GM03348 (cell line): Measurements from ENCODE around the gene IZUMO2.
"Not testable (repeated sequence)": the region's sequence is repeated elsewhere in the genome, so short reads cannot be mapped to it uniquely, and the experiment has no call there.

Experiments
- DNase-seq: peaks from one replicate; pipeline ENCODE4 v3.0.0; 2012; ENCODE audit warnings: low spot score

Gene IZUMO2

DNA sequence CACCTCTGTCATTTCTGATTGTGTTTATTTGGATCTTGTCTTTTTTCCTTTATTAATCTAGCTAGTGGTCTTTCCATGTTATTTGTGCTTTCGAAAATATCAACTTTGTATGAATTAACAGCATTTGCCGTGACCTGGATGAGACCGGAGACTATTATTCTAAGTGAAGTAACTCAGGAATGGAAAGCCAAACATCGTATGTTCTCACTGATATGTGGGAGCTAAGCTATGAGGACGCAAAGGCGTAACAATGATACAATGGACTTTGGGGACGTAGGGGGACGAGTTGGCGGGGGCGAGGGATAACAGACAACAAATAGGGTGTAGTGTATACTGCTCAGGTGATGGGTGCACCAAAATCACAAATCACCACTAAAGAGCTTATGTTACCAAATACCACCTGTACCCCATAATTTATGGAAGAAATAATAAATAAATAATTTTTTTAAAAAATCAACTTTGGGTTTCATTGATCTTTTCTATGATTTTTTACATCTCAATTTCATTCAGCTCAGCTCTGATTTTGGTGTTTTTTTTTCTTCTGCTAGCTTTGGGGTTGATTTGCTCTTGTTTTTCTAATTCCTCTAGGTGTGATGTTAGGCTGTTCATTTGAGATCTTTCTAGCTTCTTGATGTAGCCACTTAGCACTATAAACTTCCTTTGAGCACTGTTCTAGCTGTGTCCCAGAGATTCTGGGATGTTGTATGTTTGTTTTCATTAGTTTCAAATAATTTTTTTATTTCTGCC, 27.1 kb downstream of the IZUMO2 start:
- not testable (repeated sequence) for DNase-seq

DNA sequence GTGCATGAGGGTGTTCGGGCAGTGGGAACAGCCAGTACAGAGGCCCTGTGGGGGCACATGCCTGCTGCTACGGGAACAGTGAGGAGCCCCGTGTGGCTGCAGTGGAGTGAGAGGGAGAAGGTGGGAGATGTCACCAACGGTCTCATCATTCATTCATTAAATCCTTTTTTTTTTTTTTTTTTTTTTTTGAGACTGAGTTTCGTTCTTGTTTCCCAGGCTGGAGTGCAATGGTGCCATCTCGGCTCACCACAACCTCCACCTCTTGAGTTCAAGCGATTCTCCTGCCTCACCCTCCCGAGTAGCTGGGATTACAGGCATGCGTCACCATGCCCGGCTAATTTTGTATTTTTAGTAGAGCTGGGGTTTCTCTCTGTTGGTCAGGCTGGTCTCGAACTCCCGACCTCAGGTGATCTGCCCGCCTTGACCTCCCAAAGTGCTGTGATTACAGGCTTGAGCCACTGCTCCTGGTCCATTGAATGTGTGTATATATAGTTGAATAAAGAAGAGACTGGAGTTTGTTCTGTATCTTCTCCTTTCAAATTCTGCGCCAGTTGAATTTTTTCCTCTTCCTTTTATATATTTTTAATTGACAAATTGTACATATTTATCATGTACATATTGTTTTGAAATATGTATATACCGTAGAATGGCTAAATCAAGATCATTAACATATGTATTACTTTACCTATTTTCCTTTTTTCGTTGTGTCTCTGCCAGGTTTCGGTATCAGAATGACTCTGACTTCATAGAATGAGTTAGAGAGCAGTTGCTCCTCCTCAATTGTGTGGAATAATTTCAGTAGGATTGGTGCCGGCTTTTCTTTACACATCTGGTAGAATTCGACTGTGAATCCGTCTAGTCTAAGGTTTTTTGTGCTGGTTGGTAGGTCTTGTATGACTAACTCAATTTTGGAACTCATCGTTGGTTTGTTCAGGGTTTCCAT, 28.0 kb downstream of the IZUMO2 start:
- not testable (repeated sequence) for DNase-seq

DNA sequence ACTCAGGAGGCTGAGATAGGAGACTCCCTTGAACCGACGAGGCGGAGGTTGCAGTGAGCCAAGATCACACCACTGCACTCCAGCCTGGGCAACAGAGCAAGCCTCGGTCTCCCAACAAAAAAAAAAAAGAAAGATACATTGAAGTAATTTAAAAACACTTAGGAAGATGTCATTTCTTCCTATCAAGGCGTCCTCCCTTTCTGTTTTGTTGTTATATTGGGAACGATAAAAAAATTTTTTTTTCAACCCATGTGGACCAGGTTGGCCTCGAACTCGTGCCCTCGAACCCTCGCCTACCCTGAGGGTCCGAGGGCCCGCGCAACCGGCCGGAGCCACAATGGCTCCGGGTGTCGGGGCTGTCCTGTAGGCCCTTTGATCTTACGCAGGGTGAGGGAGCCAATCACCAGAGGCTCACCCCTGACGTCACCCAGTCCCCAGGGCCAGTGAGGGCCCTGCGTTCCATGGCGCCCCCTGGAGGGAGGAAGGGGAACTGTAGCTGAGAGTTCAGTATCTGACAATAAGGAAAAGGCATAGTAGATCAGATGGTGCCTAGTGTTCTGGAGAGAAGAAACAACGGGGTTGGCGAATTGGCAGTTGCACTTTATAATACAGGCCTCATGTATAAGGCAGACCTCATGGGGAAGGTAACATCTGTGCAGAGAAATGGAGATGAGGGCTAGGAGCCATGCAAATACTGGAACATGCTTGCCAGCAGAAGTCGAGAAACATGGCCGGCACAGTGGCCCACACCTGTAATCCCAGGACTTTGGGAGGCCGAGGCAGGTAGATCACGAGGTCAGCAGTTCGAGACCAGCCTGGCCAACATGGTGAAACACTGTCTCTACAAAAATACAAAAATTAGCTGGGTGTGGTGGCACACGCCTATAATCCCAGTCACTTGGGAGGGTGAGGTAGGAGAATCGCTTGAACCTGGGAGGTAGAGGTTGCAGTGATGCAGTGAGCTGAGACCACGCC, 29.3 kb downstream of the IZUMO2 start:
- not testable (repeated sequence) for DNase-seq

DNA sequence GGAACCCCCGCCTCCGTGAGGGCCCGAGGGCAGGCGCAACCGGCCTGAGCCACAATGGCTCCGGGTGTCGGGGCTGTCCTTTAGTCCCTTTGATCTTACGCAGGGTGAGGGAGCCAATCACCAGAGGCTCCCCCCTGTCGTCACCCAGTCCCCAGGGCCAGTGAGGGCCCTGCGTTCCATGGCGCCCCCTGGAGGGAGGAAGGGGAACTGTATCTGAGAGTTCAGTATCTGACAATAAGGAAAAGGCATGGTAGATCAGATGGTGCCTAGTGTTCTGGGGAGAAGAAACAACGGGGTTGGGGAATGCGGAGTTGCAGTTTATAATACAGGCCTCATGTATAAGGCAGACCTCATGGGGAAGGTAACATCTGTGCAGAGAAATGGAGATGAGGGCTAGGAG, 59.1 kb downstream of the IZUMO2 start:
- not testable (repeated sequence) for DNase-seq

DNA sequence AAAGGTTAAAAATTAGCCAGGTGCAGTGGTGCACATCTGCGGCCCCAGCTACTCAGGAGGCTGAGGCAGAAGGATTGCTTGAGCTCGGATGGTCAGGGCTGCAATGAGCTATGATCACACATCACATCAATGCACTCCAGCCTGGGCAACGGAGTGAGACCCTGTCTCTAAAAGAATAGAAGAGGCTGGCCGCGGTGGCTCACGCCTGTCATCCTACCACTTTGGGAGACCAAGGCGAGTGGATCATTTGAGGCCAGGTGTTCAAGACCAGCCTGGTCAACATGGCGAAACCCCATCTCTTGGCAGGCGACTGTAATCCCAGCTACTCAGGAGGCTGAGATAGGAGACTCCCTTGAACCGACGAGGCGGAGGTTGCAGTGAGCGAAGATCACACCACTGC, 59.7 kb downstream of the IZUMO2 start:
- DNase-seq: not testable (repeated sequence)
